ENCODE results near the gene IFT80. TPM values are rescaled to one million over a fixed set of nuclear protein-coding genes. Genes with fewer than 3 reads are reported as not detected.

Gene IFT80
- total RNA-seq, 4 donors from 2014 or later = 17.1 to 24.2 (median 22.6) TPM

DNA sequence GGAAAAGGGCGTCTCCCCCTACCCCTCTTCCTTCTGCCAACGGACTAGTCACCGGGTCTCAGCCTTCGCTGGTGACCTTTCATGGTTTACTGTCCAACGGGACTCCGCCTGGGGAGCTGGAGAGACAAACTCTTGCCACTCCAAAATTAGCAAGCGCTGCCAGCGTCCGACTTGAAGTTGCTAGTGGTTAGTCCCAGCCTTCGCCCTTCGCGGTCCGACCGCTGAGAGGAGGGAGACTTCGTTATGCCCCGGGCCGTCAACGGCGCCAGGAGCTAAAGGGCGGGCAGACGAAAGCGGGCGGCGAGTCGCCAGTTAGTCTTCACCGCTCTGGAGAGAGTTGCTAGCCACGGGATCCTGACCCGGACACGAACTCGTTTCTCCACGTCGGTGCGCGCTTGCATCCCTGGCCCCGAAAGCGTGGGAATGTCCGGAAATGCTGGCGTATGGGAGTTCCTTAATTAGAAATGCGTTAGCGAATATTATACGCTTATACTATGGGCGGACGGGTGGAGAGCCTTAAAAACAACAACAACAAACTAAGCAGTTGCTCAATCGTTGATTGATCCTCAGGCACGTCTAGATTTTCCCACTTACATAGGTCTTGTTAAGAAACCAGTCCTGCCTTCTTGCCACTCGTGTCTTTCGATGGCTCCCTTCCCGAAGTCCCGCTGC is 1.1 kb upstream of the IFT80 start:
- TF ChIP-seq, protein P1, sequence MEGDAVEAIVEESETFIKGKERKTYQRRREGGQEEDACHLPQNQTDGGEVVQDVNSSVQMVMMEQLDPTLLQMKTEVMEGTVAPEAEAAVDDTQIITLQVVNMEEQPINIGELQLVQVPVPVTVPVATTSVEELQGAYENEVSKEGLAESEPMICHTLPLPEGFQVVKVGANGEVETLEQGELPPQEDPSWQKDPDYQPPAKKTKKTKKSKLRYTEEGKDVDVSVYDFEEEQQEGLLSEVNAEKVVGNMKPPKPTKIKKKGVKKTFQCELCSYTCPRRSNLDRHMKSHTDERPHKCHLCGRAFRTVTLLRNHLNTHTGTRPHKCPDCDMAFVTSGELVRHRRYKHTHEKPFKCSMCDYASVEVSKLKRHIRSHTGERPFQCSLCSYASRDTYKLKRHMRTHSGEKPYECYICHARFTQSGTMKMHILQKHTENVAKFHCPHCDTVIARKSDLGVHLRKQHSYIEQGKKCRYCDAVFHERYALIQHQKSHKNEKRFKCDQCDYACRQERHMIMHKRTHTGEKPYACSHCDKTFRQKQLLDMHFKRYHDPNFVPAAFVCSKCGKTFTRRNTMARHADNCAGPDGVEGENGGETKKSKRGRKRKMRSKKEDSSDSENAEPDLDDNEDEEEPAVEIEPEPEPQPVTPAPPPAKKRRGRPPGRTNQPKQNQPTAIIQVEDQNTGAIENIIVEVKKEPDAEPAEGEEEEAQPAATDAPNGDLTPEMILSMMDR (IDR thresholded peaks at IDR 0.05; ENCODE audit: low read depth) = no peak

DNA sequence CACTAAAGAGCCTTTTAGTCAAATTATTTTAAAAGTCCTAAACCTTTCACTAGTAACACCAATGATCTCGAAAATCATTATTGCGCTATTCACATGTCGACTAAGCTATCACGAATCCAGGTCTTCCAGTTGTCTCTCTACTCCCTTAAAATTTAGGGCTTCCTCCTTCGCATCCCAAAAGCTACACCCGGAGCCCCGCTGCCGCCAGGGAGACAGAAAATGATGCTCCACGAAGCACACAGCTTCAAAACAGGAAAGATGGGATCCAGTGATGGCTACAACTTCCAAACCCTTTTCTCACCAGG is 253 bp downstream of the IFT80 start:
- TF ChIP-seq, protein P1 (IDR thresholded peaks at IDR 0.05; ENCODE audit: low read depth) = no peak

DNA sequence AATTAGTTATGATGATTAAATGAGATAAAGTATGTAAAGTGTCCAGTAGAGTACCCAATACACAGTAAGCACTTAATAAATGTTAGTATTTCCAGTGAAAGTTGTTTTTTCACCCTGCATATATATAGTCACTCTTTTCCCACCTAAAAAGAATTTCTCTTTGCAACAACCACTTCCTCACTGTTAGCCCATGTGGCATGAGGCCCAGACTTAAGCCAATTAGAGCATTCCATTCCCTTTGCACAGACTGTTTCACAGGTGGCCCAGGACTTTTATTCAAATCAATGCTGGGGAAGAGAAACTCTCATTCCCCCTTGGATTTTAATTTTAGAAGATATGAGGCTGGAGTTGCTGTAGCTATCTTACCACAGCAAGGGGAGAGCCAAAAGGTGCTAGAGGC is 3.7 kb downstream of the IFT80 start:
- TF ChIP-seq, protein P1 (IDR thresholded peaks at IDR 0.05; ENCODE audit: low read depth) = no peak

DNA sequence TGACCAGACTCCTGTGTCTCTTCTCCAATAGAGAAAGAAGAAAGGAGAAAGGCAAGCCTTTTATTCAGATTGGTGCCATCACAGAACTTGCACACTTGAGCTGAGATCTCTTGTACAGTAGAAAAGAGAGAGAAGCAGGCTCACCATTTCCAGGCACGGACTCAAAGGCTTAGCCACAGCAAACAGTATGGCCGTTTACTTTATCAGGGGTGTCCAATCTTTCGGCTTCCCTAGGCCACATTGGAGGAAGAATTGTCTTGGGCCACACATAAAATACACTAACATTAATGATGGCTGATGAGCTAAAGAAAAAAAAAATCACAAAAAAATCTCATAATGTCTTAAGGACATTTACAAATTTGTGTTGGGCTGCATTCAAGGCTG is 5.0 kb downstream of the IFT80 start:
- TF ChIP-seq, protein P1 (IDR thresholded peaks at IDR 0.05; ENCODE audit: low read depth) = no peak

DNA sequence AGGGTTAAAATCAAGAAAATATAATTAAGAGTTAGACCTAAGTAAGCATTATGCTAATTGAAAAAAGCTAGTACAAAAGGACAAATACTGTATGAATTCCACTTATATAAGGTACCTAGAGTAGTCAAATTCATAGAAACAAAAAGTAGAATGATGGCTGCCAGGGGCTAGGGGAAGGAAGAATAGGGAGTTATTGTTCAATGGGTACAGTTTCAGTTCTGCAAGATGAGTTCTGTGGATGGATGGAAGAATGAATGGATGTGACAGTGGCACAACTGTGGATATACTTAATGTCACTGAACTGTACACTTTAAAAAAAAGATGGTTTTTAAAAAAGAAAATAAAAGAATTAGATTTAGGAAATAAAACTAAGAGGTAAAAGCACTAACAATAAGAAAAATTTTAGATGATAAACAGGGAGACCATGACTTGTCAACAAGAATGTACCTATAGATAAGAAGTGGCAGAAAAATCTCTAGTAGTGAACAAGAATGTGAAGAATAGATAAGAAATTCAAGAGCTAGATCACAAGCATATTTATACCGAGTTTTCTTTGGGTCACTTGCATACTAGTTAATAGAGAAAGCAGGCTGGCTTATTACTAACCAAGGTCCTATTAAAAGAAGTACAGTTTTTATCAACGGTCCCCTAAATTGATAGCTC is 5.5 kb downstream of the IFT80 start:
- TF ChIP-seq, protein P1 (IDR thresholded peaks at IDR 0.05; ENCODE audit: low read depth) = no peak

DNA sequence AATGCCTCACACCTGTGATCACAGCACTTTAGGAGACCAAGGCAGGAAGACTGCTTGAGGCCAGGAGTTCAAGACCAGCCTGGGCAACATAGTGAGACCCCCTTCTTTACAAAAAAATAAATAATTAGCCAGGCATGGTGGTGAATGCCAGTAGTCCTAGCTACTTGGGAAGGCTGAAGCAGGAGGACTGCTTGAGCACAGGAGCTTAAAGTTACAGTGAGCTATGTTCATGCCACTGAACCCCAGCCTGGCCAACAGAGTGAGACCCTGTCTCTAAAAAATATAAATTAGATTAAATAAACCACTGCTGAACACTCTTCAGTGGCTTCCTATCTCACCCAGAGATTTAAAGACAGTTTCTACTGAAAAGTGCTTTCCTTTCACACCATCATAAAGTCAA is 6.2 kb downstream of the IFT80 start:
- TF ChIP-seq, protein P1 (IDR thresholded peaks at IDR 0.05; ENCODE audit: low read depth) = no peak

DNA sequence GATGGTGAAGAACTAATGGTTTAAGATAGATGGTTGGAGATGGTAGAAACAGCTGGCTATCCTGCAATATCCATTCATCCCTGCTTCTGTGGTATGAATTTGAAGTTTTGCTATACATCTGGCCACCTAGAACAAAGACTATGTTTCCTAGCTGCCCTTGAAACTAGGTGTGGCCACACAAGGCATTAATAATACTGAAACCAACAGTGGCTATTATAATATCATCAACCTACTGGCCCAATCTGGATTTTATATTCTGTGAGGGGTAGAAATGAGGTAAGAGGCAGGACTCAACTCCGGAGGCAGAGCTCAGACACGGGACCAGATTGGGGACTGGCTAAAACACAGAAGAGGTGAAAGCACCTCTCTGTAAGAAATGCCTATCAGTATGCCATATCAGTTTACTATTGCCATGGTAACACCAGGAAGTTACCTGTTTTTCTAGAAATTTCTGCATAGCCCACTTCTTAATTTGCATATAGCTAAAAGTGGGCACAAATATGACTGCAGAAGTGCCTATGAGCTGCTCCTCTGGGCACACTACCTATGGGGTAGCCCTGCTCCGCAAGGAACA is 8.4 kb downstream of the IFT80 start:
- TF ChIP-seq, protein P1 (IDR thresholded peaks at IDR 0.05; ENCODE audit: low read depth) = no peak
